GM21528 (cell line): Measurements from ENCODE around the gene SLC8B1.

ENCODE experiments used
- ATAC-seq: cut with Tn5 transposase; IDR thresholded peaks from one replicate; pipeline ENCODE4 v1.9.1; 2021; ENCODE audit warnings: mild to moderate bottlenecking, moderate library complexity; ENCODE audit not compliant: unreplicated experiment, low FRiP score

Gene SLC8B1

GRCh38 chr12:113249546-113249945, 85.4 kb downstream of the SLC8B1 start:
- ATAC-seq, result no peak

GRCh38 chr12:113248842-113249435, 86.0 kb downstream of the SLC8B1 start:
- no peak for ATAC-seq
